ENCODE measurements around the gene SH3YL1.

The SH3YL1 gene

DNA sequence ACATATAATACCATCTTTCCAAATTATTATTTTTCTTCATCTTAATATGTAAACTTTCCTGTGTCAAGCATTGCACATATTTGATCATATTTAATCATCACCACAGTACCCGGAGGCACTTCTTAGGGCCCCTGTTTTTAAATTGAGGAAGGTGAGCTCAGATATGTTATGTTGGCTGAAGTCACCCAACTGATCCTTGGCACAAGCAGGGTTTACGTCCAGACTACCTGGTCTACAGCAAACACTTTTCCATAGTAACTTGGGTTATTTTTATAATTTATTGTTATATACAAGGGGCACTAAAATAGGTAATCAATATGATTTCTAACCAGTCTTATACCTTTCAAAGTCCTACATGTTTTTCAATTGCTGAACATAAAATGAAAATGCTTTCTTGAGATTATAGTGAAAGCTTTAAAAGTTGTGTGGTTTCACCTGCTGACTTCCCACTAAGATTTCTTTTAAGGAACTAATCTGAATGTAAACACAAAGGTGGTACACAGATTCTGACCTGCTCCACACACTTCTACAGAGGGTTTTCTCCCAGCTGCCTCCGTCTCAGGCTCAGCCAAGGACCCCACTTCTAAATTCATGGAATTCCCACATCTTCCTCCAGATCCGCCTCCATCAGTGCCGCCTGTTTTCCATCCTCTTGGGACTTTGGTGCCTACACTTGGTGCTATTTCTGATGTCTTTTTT, 52.2 kb downstream of the SH3YL1 start:
- no peak for DNase-seq

DNA sequence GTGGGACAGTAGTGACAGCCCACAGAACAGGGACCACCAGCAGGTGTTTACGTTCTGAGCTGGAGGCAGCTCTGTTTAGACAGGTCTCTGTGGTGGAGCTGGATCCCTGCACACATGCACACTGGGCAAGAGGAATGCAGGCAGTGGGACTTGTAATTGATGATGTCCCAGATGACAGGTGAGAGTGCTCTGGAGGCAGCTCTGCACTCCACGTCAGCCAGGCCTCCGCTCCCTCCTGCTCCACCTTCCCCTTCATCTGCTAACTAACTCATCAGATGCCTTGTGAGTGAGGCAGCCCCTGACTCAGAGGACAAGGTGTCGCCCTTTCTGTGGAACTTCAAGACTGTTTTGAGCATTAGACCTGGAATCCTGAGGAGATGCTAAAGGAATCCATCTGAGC, 53.2 kb downstream of the SH3YL1 start:
- DNase-seq = no peak

DNA sequence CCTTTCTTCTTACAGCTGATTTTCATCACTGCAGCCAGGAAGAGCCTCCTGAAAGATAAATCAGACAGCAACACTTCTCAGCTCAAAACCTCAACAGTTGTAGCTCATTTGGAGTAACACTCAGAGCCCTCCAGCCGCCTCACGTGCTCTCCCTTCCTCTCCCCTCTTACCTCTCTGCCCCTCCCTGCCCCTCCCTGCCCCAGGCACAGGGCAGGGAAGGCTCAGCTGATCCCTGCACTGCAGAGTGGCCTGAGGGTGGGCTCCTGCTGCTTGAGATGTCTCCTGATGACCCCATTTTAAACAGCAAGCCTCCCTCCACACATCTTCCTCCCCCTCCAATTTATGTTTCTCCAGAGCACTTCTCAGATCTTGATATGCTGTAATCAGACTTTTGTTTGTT, 54.4 kb downstream of the SH3YL1 start:
- no peak for DNase-seq

DNA sequence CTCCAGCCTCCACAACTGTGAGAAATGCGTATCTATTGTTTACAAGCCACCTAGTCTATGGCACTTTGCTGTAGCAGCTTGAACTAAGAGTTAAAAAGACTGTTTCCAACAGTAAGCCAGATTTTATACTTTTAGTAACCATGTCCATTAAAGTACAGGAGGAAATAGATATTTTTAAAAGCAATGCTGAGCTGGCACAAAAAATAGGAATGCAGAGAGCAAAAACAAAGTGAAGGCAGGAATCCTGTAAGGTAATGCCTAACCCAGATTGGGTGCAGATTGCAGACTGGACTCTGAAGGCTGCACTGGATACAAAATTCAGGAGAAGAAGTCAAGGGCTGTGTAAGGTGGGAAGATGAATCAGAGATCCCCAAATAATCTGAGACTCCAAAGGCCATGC, 55.5 kb downstream of the SH3YL1 start:
- DNase-seq = no peak

DNA sequence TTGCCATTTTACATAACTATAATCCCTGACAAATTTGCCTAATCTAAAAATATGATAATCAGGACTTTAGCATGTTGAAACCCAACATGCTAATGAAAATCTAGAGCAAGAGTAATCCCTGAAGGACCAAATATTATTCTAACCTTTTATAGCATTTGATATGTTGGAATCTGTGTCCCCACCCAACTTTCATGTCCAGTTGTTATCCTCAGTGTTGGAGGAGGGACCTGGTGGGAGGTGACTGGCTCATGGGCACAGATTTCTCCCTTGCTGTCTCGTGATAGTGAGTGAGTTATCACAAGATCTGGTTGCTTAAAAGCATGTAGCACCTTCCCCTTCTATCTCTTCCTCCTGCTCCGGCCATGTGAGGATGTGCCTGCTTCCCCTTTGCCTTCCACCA, 59.8 kb downstream of the SH3YL1 start:
- no peak for DNase-seq

DNA sequence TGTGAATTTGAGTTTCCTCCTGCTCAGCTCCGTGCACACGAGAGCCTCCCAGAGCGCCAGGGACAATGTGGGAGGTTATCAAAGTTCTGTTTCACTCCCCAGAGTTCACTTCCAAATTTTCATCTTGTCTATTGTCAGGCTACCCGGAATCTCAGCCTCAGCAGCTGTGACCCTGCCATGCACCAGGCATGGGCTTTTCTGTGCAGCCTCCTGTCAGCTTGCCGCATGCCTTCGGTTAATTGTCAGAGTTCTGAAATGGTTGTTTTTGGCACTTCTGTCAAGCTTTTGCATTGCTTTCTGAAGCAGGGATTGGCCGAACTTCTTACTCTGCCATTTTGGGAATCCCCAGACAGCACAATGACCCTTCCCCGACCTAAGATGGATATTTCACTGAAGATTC, 60.4 kb downstream of the SH3YL1 start:
- no peak for DNase-seq

DNA sequence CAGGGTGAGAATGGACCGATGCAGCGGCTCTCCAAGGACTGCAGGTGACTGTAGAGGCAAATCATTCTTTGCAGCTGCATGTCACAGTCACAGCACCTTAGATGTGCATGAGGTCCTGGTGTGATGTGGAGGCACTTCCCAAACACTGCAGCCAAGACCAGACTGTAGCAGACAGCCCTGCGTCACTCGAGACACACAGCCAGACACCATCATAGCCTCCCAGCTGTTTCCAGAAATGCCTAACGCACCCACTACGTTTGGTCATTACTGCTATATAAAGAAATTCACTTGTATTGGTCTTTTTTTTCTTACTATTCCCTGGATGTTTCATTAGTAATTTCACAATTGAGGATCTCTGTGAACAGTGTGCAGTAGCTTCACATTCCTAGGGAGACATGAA, 60.9 kb downstream of the SH3YL1 start:
- no peak for DNase-seq

DNA sequence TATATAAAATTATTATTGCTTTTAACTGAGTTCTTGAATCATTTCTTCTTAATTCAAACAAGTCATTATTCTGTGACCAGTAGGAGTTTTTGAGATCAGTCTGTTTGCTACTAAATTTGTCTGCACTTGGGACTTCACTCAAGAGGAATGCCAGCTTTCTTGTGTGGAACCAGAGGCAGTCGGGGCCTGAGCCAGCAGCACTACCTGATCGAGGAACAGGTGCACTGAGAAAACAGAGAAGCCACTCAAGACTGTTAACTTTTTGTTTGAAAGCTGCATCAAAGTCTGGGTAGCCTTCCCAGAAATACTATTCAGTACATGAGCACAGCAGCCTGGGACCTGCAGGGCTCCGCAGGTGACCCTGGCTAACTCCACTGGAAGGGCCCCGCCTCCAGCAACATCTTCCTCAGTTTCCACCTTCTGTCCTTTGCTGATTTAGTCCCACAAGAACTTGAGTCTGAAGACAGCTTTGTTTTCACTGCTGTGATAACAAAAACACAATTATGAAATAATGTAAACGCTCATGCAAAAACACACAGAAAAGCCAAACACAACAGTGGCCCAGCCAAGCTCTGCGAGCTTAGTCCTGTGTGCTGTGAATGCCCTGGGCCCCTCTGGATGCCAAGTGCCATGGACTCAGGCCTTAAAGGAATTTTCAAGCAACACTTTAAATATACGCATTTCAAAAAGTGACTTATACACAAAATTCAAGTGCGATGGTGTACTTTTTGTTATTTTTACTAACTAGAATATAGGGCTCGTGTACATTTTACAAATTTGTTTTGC, 62.0 kb downstream of the SH3YL1 start:
- DNase-seq = no peak

DNA sequence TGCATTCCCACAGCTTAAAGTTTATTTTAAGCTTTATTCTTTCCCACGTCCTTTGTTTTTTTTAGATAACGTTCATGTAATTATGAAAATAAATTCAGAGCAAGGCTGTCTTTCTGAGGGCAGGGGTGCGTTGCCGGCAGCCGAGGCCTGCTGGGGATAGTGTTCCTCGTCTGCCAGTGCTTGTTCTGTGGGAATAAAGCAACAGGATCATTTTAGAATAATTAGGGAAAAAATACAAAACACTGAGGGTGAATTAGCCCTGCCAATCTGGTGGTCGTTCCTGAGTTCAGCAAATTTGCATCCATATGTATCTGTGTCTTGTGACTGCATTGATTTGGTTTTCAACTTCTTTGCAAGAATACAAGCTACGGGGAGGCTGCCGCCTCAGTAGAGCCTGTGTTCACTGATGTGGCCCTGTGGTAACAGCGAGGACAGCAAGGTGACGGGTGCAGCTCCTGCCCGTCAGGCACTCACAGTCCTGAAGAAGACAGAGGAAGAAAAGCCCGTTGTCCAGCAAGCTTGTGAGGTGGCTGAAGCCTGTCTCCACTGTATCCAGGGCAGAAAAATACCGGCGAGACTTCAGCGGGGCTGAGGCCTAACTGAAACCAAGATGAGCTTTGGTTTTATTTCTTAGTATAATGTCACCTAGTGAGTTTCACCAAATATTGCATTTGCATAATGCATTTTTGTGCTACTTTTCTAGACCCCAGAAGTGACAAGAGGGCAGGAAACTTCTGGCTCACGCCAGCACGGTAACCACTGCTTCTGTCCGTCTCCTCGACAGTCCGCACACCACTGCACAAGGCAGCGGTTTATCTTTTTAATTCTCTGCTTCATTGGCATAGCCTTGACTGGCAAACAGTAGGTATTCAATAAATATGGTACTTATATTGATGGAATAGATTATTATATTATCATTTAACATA, 64.5 kb downstream of the SH3YL1 start:
- DNase-seq = no peak

DNA sequence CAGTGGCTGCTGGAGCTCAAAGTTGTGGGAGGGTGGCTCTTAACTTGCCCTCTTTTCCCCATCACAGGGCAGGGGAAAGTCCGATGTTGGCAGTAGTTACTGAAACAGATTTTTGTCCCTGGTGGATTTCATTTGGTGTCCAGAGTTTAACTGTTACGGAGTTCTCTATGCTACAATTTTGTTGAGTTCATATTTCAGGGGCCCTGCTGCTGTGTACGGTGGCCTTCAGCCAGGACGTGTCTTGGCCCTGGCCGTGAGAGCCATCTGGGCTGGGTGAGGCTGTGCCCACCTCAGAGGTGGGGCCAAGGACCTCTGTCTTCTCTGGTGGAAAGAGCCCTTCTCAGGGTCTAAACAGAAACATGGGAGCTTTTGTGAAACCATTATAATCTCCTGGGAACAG, 67.4 kb downstream of the SH3YL1 start:
- no peak for DNase-seq

DNA sequence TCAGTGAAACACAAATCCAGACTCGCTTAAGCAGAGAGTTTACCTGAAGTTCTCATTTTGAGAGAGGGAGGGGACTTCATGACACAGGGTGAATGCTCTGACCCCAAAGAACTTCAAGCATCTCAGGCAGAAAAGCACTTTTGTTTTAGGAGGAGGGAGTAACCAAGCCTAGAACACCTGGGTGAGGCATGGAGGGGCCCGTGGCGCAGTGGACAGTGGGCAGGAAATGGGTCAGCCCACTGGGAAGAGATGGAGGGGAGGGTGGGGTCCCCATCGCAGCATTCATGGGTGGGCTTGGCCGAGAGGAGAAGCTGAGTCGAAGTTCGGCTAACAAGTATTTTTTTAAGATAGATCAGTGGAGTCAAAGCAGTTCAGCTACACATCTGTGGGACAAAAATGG, 67.9 kb downstream of the SH3YL1 start:
- DNase-seq = no peak

DNA sequence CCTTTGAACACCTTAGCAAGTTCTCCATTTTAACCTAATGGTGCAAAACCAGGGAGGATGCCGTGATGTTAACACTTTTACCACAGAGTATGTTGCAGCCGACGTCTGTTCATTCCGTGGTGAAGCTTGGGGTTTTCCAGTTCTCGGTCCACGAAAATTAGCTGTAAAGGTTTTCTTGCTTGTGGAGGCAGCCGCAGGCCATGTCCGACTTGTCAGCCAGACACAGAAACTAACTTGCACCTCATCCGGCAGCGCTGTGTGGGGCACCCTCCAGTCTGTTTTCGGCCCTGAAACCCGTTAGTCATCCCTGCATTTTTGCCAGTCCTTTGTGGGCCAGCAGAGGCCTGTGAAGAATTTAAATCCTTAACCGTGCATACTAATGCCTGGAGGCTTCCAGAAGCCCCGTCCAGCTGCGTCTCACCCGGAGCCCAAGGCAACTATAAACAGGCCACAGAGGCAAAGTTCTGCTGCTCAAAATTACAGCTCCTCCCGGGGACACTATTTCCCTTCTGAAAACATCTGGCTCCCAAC, 70.6 kb downstream of the SH3YL1 start:
- no peak for DNase-seq

DNA sequence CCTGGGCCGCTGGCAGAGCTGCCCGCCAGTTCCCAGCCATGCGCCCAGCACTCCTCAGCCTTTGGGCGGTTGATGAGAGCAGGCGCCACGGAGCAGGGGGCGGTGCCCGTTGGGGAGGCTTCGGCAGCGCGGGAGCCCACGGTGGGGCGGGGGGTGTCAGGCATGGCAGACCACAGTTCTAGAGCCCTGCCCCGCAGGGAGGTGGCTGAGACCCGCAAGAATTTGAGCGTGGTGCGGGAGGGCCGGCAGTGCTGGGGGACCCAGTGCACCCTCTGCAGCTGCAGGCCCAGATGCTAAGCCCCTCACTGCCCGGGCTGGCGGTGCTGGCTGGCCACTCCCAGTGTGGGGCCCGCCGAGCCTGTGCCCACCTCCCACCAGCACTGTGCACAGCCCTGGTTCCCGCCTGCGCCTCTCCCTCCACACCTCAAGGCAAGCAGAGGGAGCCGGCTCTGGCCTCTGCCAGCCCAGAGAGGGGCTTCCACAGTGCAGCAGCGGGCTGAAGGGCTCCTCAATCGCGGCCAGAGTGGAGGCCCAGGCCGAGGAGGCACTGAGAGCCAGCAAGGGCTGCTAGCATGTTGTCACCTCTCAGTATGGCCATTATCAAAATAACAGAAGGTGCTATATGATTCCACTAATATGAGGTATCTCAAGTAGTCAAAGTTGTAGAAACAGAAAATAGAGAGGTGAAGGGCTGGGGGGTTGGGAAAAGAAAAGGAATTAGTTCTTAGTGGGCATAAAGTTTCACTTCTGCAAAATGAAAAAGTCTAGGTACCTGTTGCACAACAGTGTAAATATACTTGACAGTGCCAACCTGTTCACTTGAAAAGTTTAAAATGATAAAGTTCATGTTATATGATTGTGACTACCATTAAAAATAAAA, 72.3 kb downstream of the SH3YL1 start:
- DNase-seq = no peak

DNA sequence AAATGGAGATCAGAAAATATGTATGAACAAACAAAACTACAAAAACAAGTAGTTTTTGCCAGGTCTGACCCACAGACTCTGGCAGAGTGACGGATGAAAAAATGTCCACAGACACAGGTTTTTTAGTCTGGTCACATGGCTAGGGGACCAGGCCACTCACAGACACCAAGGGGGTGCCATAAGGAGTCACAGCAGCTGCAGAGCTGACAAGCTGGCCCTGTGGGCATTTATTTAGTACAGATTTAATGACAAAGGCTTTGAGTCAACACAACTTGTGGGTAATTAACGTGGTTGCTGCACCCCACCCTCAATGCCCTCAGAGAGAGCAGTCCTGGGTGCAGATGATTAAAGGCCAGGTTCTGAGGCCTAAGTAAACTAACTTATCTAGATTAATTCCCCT, 76.0 kb downstream of the SH3YL1 start:
- DNase-seq = no peak

DNA sequence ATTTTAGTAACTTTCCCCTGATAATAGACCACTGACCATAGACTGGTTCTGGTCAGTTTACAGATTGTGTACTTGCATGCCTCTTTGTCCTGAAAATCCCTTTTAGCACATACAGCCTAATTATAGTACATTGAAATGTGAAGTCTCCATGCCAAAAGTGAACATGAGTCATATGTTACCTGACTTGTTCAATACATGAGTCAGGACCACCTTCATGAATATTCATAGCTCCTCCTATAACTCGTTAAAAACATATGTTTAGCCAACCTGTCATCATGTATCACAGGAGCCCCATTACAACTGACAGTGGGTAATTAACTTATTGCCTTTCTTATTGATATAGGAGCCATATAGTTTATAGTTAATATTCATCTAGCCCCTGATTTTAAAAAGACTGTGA, 78.6 kb downstream of the SH3YL1 start:
- no peak for DNase-seq

DNA sequence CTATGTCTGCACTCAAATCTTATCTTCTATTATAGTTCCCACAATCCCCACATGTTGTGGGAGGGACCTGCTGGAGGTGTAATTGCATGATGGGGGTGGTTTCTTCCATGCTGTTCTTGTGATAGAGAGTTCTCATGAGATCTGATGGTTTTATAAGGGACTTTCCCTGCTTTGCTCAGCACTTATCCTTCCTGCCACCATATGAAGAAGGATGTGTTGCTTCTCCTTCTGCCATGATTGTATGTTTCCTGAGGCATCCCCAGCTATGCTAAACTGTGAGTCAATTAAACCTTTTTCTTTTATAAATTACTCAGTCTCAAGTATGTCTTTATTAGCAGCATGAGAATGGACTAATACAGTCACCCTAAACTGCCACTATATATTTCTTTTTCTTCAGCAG, 79.1 kb downstream of the SH3YL1 start:
- no peak for DNase-seq

DNA sequence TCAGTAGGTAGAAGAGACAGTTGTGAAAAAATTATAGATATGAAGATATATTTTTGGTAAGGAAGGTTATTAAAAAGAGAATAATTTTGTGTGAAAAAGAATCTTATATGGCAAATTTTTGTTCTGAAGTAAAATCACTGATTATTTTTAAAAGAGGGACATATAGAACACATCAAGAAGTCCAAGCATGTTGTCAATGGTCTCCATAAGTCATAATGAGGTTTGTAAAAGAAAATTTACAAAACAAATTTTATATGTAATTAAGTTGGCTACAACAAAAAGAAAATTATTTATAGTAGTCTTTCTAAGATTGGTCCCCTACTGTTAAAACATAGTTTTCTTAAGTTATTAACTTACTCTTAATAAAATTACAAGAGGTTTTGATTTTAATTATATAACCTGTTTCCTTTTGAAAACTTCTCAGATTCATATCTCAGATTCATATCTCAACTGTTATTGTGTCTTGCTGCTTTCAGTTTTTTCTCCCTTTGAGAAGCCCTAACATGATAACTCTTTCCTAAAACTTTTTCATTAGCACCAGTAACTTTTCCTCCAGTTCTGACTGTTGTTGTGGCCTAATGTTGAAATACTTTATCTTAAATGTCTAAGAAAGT, 81.2 kb downstream of the SH3YL1 start:
- no peak for DNase-seq

DNA sequence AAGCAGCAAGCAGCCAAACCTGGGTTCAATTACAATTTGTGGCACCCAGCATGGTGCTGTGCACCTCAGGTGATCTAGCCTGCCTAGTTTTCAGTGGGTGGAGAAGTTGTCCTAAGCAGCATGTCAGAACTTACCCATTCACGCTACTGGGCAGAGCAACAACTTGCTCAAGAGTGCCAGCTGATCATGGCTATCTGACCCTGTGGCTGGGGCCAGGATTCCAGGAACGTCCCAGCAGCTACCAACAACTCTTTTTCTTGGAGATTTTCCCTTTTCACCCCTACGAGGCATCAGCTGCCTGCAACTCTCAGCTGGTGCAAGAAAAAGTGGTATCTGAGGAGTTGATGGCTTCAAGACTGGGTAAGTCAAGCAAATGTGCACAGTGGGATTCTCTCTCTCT, 83.5 kb downstream of the SH3YL1 start:
- DNase-seq = no peak

DNA sequence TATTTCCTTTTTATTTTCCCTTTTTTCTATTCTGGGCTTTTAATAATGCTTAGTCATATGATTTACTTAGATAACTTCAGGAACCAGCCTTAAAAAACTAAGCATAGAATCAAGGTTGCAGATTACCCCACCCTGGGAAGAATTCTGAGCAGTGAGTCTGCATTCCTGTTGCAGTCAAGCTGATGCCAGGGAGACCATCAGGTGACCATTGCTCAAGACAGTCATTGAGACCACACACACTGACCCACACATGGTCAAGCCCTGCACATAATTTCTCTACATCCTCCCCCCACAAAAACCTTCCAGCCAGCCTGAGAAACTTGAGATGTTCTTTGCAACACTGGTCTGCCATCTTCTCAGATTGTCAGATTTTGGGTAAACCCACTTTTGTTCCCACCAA, 83.9 kb downstream of the SH3YL1 start:
- DNase-seq = no peak

DNA sequence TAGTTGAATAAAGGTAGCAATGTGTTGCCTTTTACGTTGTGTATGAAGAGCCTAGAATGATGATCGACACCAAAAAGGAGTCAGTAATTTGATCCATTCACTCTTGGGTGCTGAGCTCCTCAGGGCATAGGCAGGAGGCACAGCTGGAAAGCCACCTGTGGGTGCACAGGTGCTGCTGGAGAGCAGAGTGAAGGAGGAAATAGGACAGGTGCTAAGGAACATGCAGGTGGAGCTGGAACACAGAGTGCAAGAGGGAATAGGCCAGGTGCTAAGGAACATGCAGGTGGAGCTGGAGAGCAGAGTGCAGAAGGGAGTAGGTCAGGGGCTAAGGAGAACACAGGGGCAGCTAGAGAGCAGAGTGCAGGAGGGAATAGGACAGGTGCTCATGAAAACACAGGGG, 86.1 kb downstream of the SH3YL1 start:
- no peak for DNase-seq

DNA sequence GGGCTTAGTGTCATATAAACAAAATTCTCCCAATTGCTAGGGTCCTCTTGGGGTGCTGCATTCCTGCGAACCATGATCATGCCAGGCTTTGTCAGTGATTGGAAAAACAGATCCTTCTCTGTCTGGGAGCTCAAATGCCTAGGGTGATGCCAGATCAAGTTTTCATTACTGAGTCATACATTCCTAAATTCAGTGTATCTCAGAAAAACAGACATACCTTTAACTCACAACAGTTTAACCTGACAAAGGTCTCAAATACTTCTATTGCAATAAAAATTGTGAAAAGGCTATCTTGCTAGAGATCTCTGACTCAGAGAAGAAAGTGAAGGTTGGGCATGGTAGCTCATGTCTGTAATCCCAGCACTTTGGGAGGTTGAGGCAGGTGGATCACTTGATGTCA, 86.9 kb downstream of the SH3YL1 start:
- no peak for DNase-seq

All from NCI-H2081 treated with DMSO at 0.1 percent for 48 hours (cell line).